ENCODE results near the gene TMEM244.

DNA sequence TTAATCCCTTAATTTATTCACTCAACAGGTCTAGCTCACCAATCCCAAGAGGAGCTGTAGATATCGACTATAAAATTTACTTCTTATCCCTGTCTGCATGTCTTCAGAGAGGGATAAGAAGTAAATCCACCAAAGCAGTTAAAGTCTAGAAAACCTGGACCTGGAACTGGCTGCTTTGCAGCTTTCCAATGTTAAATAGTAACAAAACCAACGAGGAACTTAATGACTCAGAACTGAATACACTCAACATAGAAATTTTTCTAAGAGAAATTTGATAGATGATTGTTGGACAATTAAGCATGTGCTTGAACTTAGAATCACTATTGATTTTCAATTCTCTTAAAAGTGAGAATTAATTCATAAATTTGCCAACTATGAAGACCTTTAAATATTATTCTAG is 11.5 kb upstream of the TMEM244 start:
- no peak for TF ChIP-seq POLR2A (IDR thresholded peaks at IDR 0.05)
- TF ChIP-seq, protein P1, sequence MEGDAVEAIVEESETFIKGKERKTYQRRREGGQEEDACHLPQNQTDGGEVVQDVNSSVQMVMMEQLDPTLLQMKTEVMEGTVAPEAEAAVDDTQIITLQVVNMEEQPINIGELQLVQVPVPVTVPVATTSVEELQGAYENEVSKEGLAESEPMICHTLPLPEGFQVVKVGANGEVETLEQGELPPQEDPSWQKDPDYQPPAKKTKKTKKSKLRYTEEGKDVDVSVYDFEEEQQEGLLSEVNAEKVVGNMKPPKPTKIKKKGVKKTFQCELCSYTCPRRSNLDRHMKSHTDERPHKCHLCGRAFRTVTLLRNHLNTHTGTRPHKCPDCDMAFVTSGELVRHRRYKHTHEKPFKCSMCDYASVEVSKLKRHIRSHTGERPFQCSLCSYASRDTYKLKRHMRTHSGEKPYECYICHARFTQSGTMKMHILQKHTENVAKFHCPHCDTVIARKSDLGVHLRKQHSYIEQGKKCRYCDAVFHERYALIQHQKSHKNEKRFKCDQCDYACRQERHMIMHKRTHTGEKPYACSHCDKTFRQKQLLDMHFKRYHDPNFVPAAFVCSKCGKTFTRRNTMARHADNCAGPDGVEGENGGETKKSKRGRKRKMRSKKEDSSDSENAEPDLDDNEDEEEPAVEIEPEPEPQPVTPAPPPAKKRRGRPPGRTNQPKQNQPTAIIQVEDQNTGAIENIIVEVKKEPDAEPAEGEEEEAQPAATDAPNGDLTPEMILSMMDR (IDR thresholded peaks at IDR 0.05) = no peak
- no peak for TF ChIP-seq POLR2AphosphoS5 (IDR thresholded peaks at IDR 0.05)

Data from breast epithelium (tissue), 3 donors.